ENCODE data around the gene CRB2. TPM values are rescaled to one million over a fixed set of nuclear protein-coding genes. Genes with fewer than 3 reads are reported as not detected.
A peak's percentile ranks its signal among the peaks of the same experiment; 100 is the strongest.

The CRB2 gene
- total and polyA plus RNA-seq, 2 of the 13 experiments (the other 11 are each of a cell fraction or from before 2014, with no cell fraction given), result 0.01 to 0.29 TPM

GRCh38 chr9:123318961-123319421, 37.0 kb upstream of the CRB2 start (continued):
- TF ChIP-seq MYC (CRISPR knock-in tag; IDR thresholded peaks at IDR 0.05; ENCODE audit: borderline replicate concordance) (peak; percentile 18; the same call in 1 of the 2 replicates), ZNF772 (CRISPR knock-in tag; IDR thresholded peaks at IDR 0.05) (no peak), SMC3 (IDR thresholded peaks at IDR 0.05; ENCODE audit: low read length) (no peak), AKAP8 (CRISPR knock-in tag; IDR thresholded peaks at IDR 0.05) (no peak), E2F1 (CRISPR knock-in tag; IDR thresholded peaks at IDR 0.05) (no peak)
- TF ChIP-seq, protein P1, sequence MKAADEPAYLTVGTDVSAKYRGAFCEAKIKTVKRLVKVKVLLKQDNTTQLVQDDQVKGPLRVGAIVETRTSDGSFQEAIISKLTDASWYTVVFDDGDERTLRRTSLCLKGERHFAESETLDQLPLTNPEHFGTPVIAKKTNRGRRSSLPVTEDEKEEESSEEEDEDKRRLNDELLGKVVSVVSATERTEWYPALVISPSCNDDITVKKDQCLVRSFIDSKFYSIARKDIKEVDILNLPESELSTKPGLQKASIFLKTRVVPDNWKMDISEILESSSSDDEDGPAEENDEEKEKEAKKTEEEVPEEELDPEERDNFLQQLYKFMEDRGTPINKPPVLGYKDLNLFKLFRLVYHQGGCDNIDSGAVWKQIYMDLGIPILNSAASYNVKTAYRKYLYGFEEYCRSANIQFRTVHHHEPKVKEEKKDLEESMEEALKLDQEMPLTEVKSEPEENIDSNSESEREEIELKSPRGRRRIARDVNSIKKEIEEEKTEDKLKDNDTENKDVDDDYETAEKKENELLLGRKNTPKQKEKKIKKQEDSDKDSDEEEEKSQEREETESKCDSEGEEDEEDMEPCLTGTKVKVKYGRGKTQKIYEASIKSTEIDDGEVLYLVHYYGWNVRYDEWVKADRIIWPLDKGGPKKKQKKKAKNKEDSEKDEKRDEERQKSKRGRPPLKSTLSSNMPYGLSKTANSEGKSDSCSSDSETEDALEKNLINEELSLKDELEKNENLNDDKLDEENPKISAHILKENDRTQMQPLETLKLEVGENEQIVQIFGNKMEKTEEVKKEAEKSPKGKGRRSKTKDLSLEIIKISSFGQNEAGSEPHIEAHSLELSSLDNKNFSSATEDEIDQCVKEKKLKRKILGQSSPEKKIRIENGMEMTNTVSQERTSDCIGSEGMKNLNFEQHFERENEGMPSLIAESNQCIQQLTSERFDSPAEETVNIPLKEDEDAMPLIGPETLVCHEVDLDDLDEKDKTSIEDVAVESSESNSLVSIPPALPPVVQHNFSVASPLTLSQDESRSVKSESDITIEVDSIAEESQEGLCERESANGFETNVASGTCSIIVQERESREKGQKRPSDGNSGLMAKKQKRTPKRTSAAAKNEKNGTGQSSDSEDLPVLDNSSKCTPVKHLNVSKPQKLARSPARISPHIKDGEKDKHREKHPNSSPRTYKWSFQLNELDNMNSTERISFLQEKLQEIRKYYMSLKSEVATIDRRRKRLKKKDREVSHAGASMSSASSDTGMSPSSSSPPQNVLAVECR (CRISPR knock-in tag; IDR thresholded peaks at IDR 0.05; ENCODE audit: borderline replicate concordance), result 0 out of 2 replicates have a peak, but pooled peaks have one; percentile 21
- TF ChIP-seq, protein P2, sequence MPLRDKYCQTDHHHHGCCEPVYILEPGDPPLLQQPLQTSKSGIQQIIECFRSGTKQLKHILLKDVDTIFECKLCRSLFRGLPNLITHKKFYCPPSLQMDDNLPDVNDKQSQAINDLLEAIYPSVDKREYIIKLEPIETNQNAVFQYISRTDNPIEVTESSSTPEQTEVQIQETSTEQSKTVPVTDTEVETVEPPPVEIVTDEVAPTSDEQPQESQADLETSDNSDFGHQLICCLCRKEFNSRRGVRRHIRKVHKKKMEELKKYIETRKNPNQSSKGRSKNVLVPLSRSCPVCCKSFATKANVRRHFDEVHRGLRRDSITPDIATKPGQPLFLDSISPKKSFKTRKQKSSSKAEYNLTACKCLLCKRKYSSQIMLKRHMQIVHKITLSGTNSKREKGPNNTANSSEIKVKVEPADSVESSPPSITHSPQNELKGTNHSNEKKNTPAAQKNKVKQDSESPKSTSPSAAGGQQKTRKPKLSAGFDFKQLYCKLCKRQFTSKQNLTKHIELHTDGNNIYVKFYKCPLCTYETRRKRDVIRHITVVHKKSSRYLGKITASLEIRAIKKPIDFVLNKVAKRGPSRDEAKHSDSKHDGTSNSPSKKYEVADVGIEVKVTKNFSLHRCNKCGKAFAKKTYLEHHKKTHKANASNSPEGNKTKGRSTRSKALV (CRISPR knock-in tag; IDR thresholded peaks at IDR 0.05), result no peak
